ENCODE data around the gene LSAMP. TPM values are rescaled to one million over a fixed set of nuclear protein-coding genes. Genes with fewer than 3 reads are reported as not detected.

Gene LSAMP
- total RNA-seq, 1 experiment from 2014 or later, result 0.15 TPM

DNA sequence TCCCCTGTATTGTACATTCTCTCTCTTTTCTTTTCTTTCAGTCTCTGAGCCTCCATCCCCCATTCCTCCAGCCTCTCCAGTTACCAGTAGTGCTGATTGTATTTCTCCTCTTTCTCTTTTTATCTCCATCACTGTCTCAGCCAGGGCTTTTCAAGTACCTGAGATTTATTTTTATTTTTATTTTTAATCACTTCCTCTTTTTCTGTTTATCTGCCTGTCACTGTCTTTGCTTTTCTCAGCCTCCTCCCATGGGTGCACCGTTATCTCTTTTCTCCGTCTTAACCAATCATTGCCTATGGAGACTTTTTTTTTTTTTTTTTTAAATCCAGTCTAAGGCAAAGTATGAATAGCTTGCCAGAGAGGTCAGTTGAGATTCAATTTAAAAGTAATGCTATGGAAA lies 462.7 kb downstream of the LSAMP start:
- Histone ChIP-seq H3K9me2 (replicated peaks; ENCODE audit: low read length) (no peaks in the 10 kb centered on the region), H2AFZ (ENCODE audit: low read length) (no peak overlapping the region), H3K4me2 (ENCODE audit: low read length) (no peak overlapping the region), H3K27ac (ENCODE audit: low read length) (no peak overlapping the region), H3K27me3 (ENCODE audit: low read length) (no peaks in the 10 kb centered on the region), H3K79me2 (ENCODE audit: low read length) (no peaks in the 10 kb centered on the region), H3K9me3 (ENCODE audit: low read length) (no peaks in the 10 kb centered on the region), H3F3A (ENCODE audit: low read length, unreplicated experiment) (no peaks in the 10 kb centered on the region), H3K9ac (ENCODE audit: low read length) (no peak overlapping the region), H4K20me1 (ENCODE audit: low read length) (no peaks in the 10 kb centered on the region), H3K36me3 (ENCODE audit: low read depth, low read length) (no peaks in the 10 kb centered on the region), H3K4me1 (ENCODE audit: insufficient read depth, low read length) (no peaks in the 10 kb centered on the region), H3K4me3 (ENCODE audit: low read length) (no peak overlapping the region)
- CTCF ChIA-PET, result no interaction called here
- POLR2A ChIA-PET (ENCODE audit: unreplicated experiment), result no interaction called here
- DNase-seq, result no peak
- ATAC-seq, result no peak
- intact Hi-C loops (cut with micrococcal nuclease), result no loop called here
- BruUV-seq (replicated peaks), result no TSS peak
- TF ChIP-seq EZH2phosphoT487 (IDR thresholded peaks at IDR 0.05; ENCODE audit: borderline replicate concordance, low read length) (no peak), EZH2 (IDR thresholded peaks at IDR 0.05; ENCODE audit: low read length, unreplicated experiment) (no peak)
- TF ChIP-seq, protein P1, sequence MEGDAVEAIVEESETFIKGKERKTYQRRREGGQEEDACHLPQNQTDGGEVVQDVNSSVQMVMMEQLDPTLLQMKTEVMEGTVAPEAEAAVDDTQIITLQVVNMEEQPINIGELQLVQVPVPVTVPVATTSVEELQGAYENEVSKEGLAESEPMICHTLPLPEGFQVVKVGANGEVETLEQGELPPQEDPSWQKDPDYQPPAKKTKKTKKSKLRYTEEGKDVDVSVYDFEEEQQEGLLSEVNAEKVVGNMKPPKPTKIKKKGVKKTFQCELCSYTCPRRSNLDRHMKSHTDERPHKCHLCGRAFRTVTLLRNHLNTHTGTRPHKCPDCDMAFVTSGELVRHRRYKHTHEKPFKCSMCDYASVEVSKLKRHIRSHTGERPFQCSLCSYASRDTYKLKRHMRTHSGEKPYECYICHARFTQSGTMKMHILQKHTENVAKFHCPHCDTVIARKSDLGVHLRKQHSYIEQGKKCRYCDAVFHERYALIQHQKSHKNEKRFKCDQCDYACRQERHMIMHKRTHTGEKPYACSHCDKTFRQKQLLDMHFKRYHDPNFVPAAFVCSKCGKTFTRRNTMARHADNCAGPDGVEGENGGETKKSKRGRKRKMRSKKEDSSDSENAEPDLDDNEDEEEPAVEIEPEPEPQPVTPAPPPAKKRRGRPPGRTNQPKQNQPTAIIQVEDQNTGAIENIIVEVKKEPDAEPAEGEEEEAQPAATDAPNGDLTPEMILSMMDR (conservative IDR thresholded peaks at IDR 0.05; ENCODE audit: low read depth, low read length), result no peak

DNA sequence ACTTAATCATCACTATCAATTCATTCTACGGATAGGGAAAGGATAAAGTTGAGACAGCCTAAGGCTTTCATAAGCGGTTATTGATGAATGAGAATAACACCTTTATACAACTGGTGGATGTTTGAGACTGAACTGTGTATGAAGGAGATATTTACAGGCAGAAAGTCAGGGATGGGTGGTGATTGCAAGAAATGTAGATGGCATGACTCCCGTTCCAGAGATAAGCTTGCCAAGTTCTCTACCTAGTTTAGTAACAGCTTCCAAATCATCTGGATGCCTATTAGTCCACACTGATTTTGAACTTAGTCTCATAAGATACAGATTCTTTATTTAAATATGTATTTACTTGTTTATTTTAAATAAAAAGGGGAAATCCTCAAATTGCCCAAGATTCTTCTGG lies 463.2 kb downstream of the LSAMP start:
- Histone ChIP-seq H3K9me2 (replicated peaks; ENCODE audit: low read length) (no peaks in the 10 kb centered on the region), H3K4me1 (ENCODE audit: insufficient read depth, low read length) (no peaks in the 10 kb centered on the region), H3K27ac (ENCODE audit: low read length) (no peak overlapping the region), H3K79me2 (ENCODE audit: low read length) (no peaks in the 10 kb centered on the region), H3F3A (ENCODE audit: low read length, unreplicated experiment) (no peaks in the 10 kb centered on the region), H3K9me3 (ENCODE audit: low read length) (no peaks in the 10 kb centered on the region), H4K20me1 (ENCODE audit: low read length) (no peaks in the 10 kb centered on the region), H3K4me3 (ENCODE audit: low read length) (no peak overlapping the region), H3K36me3 (ENCODE audit: low read depth, low read length) (no peaks in the 10 kb centered on the region), H3K4me2 (ENCODE audit: low read length) (no peak overlapping the region), H3K27me3 (ENCODE audit: low read length) (no peaks in the 10 kb centered on the region), H3K9ac (ENCODE audit: low read length) (no peak overlapping the region), H2AFZ (ENCODE audit: low read length) (no peak overlapping the region)
- ATAC-seq (no peak), DNase-seq (no peak)
- intact Hi-C loops (cut with micrococcal nuclease), result no loop called here
- no TSS peak for BruUV-seq (replicated peaks)
- CTCF ChIA-PET, result no interaction called here
- POLR2A ChIA-PET (ENCODE audit: unreplicated experiment), result no interaction called here
- TF ChIP-seq, protein P1 (conservative IDR thresholded peaks at IDR 0.05; ENCODE audit: low read depth, low read length), result no peak
- TF ChIP-seq EZH2 (IDR thresholded peaks at IDR 0.05; ENCODE audit: low read length, unreplicated experiment), result no peak
- no peak for TF ChIP-seq EZH2phosphoT487 (IDR thresholded peaks at IDR 0.05; ENCODE audit: borderline replicate concordance, low read length)

DNA sequence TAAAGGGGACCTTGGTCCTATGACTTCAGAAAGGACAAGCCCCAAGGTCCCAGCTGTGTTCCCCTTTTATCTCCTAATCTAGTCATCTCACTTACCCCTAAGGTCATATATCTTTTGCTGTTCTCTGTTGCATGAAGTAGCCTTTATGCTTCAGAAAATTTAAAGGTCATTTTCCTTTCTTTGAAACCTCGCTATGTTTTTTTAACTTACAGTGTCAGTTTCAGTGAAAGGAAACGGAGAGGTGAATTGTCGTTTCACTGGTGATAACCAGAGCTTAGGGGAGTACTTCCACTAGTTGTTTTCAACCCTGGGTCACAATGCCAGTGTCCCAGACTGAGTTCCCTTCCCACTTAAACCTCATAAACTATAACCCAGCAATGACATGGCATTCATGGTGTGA lies 464.6 kb downstream of the LSAMP start:
- DNase-seq (no peak), ATAC-seq (no peak)
- intact Hi-C loops (cut with micrococcal nuclease), result no loop called here
- H3F3A ChIP-seq (ENCODE audit: low read length, unreplicated experiment), result no peaks in the 10 kb centered on the region
- no peaks in the 10 kb centered on the region for H3K9me3 ChIP-seq (ENCODE audit: low read length)
- no peak overlapping the region for H3K9ac ChIP-seq (ENCODE audit: low read length)
- H3K27me3 ChIP-seq (ENCODE audit: low read length), result no peaks in the 10 kb centered on the region
- H2AFZ ChIP-seq (ENCODE audit: low read length), result no peak overlapping the region
- no peaks in the 10 kb centered on the region for H3K9me2 ChIP-seq (replicated peaks; ENCODE audit: low read length)
- H3K4me2 ChIP-seq (ENCODE audit: low read length), result no peak overlapping the region
- POLR2A ChIA-PET (ENCODE audit: unreplicated experiment), result no interaction called here
- no peaks in the 10 kb centered on the region for H3K79me2 ChIP-seq (ENCODE audit: low read length)
- peaks cover 2% of the 10 kb centered on the region; the same call in 1 of the 2 replicates for H3K4me1 ChIP-seq (ENCODE audit: insufficient read depth, low read length)
- no peak overlapping the region for H3K27ac ChIP-seq (ENCODE audit: low read length)
- no peak overlapping the region for H3K4me3 ChIP-seq (ENCODE audit: low read length)
- H3K36me3 ChIP-seq (ENCODE audit: low read depth, low read length), result no peaks in the 10 kb centered on the region
- TF ChIP-seq, protein P1 (conservative IDR thresholded peaks at IDR 0.05; ENCODE audit: low read depth, low read length), result no peak
- CTCF ChIA-PET, result interaction anchor here (0.5 kb wide), 1 partner anchor 25 kb away, joined by 3 read pairs; no protein-coding TSS in a partner anchor
- BruUV-seq (replicated peaks), result no TSS peak
- H4K20me1 ChIP-seq (ENCODE audit: low read length), result no peaks in the 10 kb centered on the region

All from PC-3 (cell line).